Astrocyte of the spinal cord (primary cell): ENCODE measurements around the gene LY6G5B.

Source experiments
- DNase-seq: peaks from one replicate; pipeline ENCODE4 v3.0.0; 2011; ENCODE audit warnings: low read depth, low spot score
- H3K4me3 ChIP-seq: 2 replicates; pipeline ENCODE4 v1.5.1; 2011; ENCODE audit warnings: low read depth, mild to moderate bottlenecking, low read length, moderate library complexity
- in situ Hi-C: cut with HindIII; loops from 2 replicates; pipeline ENCODE4 v1.10.0; 2017; ENCODE audit warnings: low sequenced_read_pairs
- TF ChIP-seq, protein P1 (sequence below): IDR thresholded peaks from 2 replicates; pipeline ENCODE4 v1.5.1; 2012; ENCODE audit warnings: low read depth, mild to moderate bottlenecking, low read length, inconsistent platforms

LY6G5B gene

DNA sequence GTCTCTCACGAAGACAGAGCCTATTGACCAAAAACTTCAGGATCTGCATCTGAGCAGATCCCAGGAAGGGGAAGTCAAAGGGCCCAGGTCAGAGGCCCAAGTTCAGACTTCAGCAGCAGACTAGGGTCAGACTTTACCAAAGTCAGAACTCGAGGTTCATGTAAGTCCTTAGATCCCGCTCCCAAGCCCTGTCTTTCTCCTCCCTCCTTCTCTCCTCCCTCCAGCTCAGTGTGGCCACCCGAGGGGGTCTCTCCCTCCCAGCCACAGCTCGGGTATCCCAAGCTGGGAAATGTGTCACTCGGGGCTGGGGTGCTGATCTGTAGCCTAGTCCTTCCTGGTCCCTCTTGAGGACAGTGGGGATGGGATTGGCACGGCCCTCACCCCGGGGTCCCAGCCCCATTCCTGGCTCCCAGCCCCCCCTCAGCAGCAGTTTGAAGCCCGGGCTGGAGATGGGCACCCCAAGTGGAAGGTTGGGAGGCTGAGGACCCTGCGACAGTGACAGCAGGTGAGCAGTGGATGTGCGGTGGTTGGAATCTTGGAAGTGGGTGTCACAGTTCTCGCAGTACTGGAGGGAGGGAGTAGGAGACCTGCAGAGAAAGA lies 7.6 kb upstream of the LY6G5B start:
- TF ChIP-seq, protein P1, sequence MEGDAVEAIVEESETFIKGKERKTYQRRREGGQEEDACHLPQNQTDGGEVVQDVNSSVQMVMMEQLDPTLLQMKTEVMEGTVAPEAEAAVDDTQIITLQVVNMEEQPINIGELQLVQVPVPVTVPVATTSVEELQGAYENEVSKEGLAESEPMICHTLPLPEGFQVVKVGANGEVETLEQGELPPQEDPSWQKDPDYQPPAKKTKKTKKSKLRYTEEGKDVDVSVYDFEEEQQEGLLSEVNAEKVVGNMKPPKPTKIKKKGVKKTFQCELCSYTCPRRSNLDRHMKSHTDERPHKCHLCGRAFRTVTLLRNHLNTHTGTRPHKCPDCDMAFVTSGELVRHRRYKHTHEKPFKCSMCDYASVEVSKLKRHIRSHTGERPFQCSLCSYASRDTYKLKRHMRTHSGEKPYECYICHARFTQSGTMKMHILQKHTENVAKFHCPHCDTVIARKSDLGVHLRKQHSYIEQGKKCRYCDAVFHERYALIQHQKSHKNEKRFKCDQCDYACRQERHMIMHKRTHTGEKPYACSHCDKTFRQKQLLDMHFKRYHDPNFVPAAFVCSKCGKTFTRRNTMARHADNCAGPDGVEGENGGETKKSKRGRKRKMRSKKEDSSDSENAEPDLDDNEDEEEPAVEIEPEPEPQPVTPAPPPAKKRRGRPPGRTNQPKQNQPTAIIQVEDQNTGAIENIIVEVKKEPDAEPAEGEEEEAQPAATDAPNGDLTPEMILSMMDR = no peak
- no peak overlapping the region for H3K4me3 ChIP-seq
- in situ Hi-C loops = no loop called here
- no peak for DNase-seq

DNA sequence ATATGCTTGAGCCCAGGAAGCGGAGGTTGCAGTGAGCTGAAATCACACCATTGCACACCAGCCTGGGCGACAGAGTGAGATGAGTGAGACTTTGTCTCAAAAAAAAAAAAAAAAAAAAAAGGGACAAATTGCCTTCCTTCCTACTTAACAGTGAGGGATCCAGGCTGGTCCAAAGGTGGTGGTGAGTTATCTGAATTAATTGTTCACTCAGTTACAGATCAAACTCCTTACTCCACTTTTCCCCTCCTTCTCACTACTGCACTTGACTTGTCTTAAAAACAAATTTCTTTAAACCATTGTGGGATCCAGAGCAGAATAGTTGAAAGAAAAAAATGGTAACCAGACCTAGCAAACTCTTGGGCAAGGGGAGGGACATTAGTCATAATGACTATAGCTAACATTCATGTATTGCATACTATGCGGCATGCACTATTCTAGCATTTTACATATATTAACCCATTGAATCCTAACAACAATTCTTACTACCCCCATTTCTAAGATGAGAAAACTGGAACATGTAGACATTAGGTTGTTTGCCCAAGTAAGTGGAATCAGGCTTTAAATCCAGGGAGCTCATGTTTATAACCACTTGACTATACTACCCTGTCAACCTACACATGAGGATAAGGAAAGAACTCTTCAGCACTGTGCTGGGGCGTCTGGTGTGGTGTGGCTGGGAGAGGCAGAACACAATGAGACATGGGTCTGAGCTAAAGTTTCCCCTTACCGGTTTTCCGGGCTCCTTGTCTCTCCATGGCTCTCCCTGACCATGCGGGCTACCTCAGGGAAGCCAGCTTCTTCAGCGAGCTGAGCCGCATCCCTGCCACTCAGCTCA lies 6.4 kb upstream of the LY6G5B start:
- TF ChIP-seq, protein P1 = no peak
- in situ Hi-C loops = no loop called here

DNA sequence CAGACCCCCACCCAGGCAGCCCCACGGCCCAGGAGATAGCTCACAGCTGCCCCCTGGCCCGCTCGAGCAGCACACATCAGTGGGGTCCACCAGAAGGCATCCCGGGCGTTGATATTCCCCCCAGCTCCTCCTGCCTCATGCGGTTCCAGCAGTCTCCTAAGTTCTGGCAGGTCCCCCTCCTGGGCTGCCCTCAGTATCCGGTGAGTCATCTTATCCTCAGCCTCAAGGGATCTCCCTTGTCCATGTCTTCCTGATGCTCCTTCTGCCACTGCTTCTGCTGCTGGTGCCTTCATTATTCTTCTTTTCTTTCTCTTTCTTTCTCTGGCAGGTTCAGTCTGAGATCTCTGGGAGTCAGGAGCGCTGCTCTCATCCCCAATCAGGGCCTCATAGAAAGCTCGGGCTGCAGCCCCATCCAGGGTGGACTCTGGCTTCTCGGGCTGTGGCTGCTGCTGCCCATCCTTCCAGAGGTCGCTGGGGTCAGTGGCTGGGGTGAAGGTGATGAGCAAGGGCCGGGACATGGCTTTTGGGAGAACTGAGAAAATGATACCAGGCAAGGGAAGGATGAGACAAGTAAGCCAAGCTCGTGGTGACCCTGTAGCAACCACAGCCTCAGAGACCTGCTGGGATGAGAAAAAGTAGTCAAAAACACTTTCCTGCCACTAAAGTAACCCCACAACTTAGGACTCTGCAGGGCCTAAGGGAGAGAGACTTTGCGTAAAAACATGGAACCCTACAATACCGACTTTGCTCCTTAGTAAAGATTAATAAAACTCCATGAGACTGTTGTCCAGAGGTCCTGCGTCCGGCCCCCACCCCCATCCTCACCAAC lies 5.6 kb upstream of the LY6G5B start:
- in situ Hi-C loops = no loop called here
- TF ChIP-seq, protein P1 = no peak
- DNase-seq = peak; percentile 81
- H3K4me3 ChIP-seq = peak overlapping the region; percentile 96

More for the DNA sequence above, 6.4 kb upstream of the LY6G5B start:
- H3K4me3 ChIP-seq = peak overlapping the region; percentile 96
- no peak for DNase-seq

DNA sequence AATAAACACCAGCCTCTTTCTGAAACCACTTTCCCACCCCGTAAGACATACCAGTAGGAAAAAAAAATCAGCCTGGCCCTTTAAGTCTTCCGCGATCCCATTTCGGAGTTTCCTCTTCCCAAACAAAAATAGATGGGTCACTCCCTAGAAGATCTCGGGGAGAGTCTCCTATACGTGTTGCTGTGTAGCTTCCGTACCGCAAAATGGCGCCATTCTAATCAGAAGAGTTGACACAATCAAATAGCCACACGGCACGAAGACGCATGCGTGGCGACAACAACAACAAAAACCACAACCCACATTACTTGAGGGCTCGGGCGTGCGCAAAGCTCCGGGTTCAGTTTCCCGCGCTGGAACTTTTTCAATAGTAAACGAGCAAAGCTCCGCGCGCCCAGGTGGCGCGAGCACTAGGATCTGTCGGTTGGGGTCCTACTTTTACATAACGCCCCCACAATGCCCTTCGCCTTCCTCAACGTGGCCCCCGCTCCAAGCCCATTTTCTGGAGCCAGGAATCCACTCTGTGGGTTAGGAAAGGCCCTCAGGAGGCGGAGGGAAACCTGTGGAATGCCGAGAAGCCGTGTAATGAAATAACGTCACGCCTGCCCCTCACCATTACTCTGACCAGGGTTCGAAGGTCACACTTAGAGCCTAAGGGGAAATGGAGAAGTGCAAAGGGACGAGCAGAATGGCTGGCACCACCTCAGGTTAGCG lies 4.8 kb upstream of the LY6G5B start, which contains the start of gene GPANK1:
GPANK1 (minus strand) TSS at position 208 of the 711 bp plus-strand sequence. CDS start 519 bp downstream, outside the sequence.
- DNase-seq = peak; percentile 91
- in situ Hi-C loops = no loop called here
- TF ChIP-seq, protein P1 = no peak
- H3K4me3 ChIP-seq = peak within 1 kb of the TSS; percentile 96

DNA sequence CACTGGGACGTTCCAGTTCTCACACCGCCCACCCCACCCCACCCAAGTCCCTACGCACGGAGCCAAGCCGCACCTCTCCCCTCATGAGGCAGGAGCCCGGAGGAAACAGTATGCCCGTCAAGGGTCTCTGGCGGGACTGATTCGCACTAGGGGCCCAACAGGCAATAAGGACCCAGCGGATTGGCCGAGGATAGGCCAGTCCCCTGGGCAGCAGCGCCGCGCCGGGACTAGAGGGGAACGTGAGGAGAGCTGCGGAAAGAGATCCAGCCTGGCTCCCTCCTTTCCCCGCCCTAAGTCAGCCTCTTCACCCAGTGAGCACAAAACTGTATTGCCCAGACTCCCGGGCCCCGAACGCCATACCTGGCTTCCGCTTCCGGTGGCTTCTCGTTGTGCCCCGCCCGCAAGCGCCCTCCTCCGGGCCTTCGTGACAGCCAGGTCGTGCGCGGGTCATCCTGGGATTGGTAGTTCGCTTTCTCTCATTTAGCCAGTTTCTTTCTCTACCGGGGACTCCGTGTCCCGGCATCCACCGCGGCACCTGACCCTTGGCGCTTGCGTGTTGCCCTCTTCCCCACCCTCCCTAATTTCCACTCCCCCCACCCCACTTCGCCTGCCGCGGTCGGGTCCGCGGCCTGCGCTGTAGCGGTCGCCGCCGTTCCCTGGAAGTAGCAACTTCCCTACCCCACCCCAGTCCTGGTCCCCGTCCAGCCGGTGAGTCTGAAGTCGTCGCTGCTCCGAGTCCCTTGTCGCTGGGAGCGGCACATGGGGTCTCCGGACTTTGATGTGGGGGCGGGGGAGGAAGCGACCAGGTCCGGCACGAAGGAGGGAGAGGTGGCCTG lies 4.1 kb upstream of the LY6G5B start, which contains the start of gene CSNK2B:
CSNK2B (plus strand) TSS at position 580 of the 836 bp plus-strand sequence. CDS start 752 bp downstream, outside the sequence.
- peak; percentile 97 for DNase-seq
- in situ Hi-C loops = no loop called here
- peak within 1 kb of the TSS; percentile 96 for H3K4me3 ChIP-seq
- TF ChIP-seq, protein P1 = no peak
